ENCODE data around the gene OR52D1. TPM values are rescaled to one million over a fixed set of nuclear protein-coding genes. Genes with fewer than 3 reads are reported as not detected.

OR52D1 gene
- total RNA-seq, 2 donors from 2014 or later = not detected

DNA sequence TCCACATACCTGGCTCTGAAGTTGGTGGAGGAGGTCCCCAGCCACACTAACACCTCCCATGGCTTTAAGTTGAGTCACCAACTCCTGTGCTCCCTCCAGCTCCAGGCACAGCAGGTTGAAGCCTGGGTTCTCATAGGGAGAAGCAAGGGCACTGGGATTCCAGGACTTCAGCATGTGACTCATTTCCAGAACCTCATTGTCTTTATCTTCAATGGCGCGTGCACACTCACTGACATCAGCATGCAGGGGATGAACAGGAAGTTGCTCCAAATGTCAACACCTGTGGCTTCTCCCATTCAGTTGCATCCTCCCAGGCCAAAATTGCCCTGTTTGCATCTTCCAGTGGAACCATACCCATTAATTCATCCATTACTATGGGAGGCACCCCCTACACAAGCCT lies 33.8 kb downstream of the OR52D1 start:
- Histone ChIP-seq H3K9me3 (ENCODE audit: control insufficient read depth, low read length) (no peaks in the 10 kb centered on the region), H3K4me1 (ENCODE audit: control insufficient read depth, insufficient read depth, low read length) (no peaks in the 10 kb centered on the region), H3K36me3 (ENCODE audit: control insufficient read depth, insufficient read depth, low read length) (no peaks in the 10 kb centered on the region), H3K27ac (ENCODE audit: low read depth, low read length) (no peak overlapping the region), H3K9ac (ENCODE audit: extremely low read depth, low read length, poor library complexity, severe bottlenecking) (no peak overlapping the region), H3K27me3 (ENCODE audit: control insufficient read depth, insufficient read depth, low read length, poor library complexity, severe bottlenecking) (no peaks in the 10 kb centered on the region), H3K4me3 (ENCODE audit: low read length) (no peak overlapping the region)
- WGBS, 2 experiments (ENCODE audit: insufficient coverage in 1 of 2, insufficient read length in 1 of 2) = 89 to 100% methylated on average over 2 of the region's 2 CpGs
- Mint-ChIP-seq H3K4me3 (no peak overlapping the region), H3K36me3 (ENCODE audit: low read depth) (no peaks in the 10 kb centered on the region), H3K27ac (no peak overlapping the region), H3K4me1 (peaks cover 12% of the 10 kb centered on the region), H3K27me3 (ENCODE audit: insufficient read depth) (peaks cover 21% of the 10 kb centered on the region), H3K9me3 (no peaks in the 10 kb centered on the region)
- TF ChIP-seq, protein P1, sequence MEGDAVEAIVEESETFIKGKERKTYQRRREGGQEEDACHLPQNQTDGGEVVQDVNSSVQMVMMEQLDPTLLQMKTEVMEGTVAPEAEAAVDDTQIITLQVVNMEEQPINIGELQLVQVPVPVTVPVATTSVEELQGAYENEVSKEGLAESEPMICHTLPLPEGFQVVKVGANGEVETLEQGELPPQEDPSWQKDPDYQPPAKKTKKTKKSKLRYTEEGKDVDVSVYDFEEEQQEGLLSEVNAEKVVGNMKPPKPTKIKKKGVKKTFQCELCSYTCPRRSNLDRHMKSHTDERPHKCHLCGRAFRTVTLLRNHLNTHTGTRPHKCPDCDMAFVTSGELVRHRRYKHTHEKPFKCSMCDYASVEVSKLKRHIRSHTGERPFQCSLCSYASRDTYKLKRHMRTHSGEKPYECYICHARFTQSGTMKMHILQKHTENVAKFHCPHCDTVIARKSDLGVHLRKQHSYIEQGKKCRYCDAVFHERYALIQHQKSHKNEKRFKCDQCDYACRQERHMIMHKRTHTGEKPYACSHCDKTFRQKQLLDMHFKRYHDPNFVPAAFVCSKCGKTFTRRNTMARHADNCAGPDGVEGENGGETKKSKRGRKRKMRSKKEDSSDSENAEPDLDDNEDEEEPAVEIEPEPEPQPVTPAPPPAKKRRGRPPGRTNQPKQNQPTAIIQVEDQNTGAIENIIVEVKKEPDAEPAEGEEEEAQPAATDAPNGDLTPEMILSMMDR (conservative IDR thresholded peaks at IDR 0.05) = no peak
- no peak for DNase-seq

DNA sequence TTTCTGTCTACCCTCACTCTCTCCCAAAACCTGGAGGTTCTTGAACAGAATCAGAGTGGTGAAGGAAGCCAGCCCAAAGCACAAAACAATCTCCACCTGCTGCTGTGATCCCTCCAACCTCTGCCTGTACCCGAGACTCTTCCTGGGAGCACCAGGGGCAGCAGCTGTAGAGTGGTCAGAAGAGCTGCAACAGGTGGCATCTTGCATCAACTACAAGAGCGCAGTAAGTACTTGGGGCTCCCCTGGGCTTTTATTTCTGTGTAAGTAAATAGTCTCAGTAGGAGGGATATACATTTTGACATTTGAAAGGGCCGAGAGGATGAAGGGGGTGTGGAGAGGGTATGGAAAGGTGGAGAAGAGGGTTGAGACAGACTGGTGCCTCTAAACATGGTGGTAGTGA lies 36.3 kb downstream of the OR52D1 start:
- Mint-ChIP-seq H3K27me3 (ENCODE audit: insufficient read depth) (peaks cover 23% of the 10 kb centered on the region), H3K4me3 (no peak overlapping the region), H3K36me3 (ENCODE audit: low read depth) (no peaks in the 10 kb centered on the region), H3K4me1 (peaks cover 12% of the 10 kb centered on the region), H3K27ac (no peak overlapping the region), H3K9me3 (no peaks in the 10 kb centered on the region)
- H3K4me1 ChIP-seq (ENCODE audit: control insufficient read depth, insufficient read depth, low read length) = no peaks in the 10 kb centered on the region
- DNase-seq = no peak
- no peak overlapping the region for H3K4me3 ChIP-seq (ENCODE audit: low read length)
- H3K36me3 ChIP-seq (ENCODE audit: control insufficient read depth, insufficient read depth, low read length) = no peaks in the 10 kb centered on the region
- H3K9me3 ChIP-seq (ENCODE audit: control insufficient read depth, low read length) = no peaks in the 10 kb centered on the region
- no peak overlapping the region for H3K27ac ChIP-seq (ENCODE audit: low read depth, low read length)
- TF ChIP-seq, protein P1 (conservative IDR thresholded peaks at IDR 0.05) = no peak
- no peak overlapping the region for H3K9ac ChIP-seq (ENCODE audit: extremely low read depth, low read length, poor library complexity, severe bottlenecking)
- WGBS, 2 experiments (ENCODE audit: insufficient coverage in 1 of 2, insufficient read length in 1 of 2) = 73 to 88% methylated on average over 2 to 3 of the region's 3 CpGs
- no peaks in the 10 kb centered on the region for H3K27me3 ChIP-seq (ENCODE audit: control insufficient read depth, insufficient read depth, low read length, poor library complexity, severe bottlenecking)

DNA sequence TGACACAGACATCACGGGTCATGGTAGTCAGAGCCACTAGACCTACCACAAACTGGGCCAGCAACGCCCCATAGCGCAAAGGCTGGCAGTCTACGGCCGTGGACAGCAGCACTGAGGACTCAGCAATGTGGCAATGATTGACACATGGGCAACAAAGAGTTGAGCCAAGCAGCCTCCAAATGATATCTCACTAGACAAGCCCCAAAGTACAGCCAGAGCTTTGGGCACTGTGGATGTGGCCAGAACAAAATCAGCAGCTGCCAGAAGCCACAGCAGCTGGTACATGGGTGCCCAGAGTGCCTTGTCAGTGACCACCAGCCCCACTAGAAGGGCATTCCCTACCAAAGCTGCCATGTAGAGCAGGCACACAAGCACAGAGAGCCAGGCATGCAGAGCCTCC lies 39.2 kb downstream of the OR52D1 start:
- no peak overlapping the region for H3K4me3 Mint-ChIP-seq
- H3K36me3 Mint-ChIP-seq (ENCODE audit: low read depth) = no peaks in the 10 kb centered on the region
- Histone ChIP-seq H3K9ac (ENCODE audit: extremely low read depth, low read length, poor library complexity, severe bottlenecking) (no peak overlapping the region), H3K27me3 (ENCODE audit: control insufficient read depth, insufficient read depth, low read length, poor library complexity, severe bottlenecking) (no peaks in the 10 kb centered on the region), H3K4me1 (ENCODE audit: control insufficient read depth, insufficient read depth, low read length) (peaks cover 3% of the 10 kb centered on the region), H3K27ac (ENCODE audit: low read depth, low read length) (no peak overlapping the region), H3K36me3 (ENCODE audit: control insufficient read depth, insufficient read depth, low read length) (no peaks in the 10 kb centered on the region), H3K9me3 (ENCODE audit: control insufficient read depth, low read length) (no peaks in the 10 kb centered on the region), H3K4me3 (ENCODE audit: low read length) (no peak overlapping the region)
- no peak for DNase-seq
- TF ChIP-seq, protein P1 (conservative IDR thresholded peaks at IDR 0.05) = no peak
- H3K27ac Mint-ChIP-seq = no peak overlapping the region
- H3K9me3 Mint-ChIP-seq = no peaks in the 10 kb centered on the region
- 94 to 98% methylated on average over 5 of the region's 5 CpGs for WGBS, 2 experiments (ENCODE audit: insufficient coverage in 1 of 2, insufficient read length in 1 of 2)
- H3K27me3 Mint-ChIP-seq (ENCODE audit: insufficient read depth) = peaks cover 22% of the 10 kb centered on the region
- peaks cover 18% of the 10 kb centered on the region for H3K4me1 Mint-ChIP-seq
